K562 (cell line): ENCODE data around the gene DCAF11. TPM values are rescaled to one million over a fixed set of nuclear protein-coding genes. Genes with fewer than 3 reads are reported as not detected.

Source experiments
- C11orf30 ChIP-seq: fragments of 450-650 bp; IDR thresholded peaks from 2 replicates; pipeline ENCODE4 v1.6.1; 2016; ENCODE audit warnings: low read depth, mild to moderate bottlenecking
- CHD2 ChIP-seq: IDR thresholded peaks from 2 replicates; pipeline ENCODE4 v1.6.1; 2011; ENCODE audit warnings: low read depth, low read length
- CREB3L1 ChIP-seq: fragments of 450-650 bp; IDR thresholded peaks from 2 replicates; pipeline ENCODE4 v1.6.1; 2014; ENCODE audit warnings: low read depth, mild to moderate bottlenecking, moderate library complexity, borderline replicate concordance
- CSDE1 ChIP-seq, 2 experiments: fragments of 450-650 bp; IDR thresholded peaks; 2 replicates each; pipeline ENCODE4 v1.6.1; 2016; ENCODE audit warnings: mild to moderate bottlenecking in 1 of 2
- EWSR1 ChIP-seq: fragments of 450-650 bp; IDR thresholded peaks from 2 replicates; pipeline ENCODE4 v1.6.1; 2018; ENCODE audit warnings: borderline replicate concordance, mild to moderate bottlenecking, low read depth, moderate library complexity; ENCODE audit not compliant: partially characterized antibody
- KAT2B ChIP-seq: IDR thresholded peaks from one replicate; pipeline ENCODE4 v1.6.1; 2012; ENCODE audit warnings: low read depth, mild to moderate bottlenecking, control low read depth, inconsistent platforms, low read length, moderate library complexity
- KDM1A ChIP-seq, 2 experiments: fragments of 450-650 bp; IDR thresholded peaks; 2 replicates each; pipeline ENCODE4 v1.6.1; 2016; ENCODE audit warnings: mild to moderate bottlenecking in 2 of 2
- NR2C2 ChIP-seq, 2 experiments: fragments of 200-800 bp in 1 of 2; sonication (Bioruptor generic) in 1 of 2; sonication (generic) in 1 of 2; formaldehyde crosslinking in 1 of 2; IDR thresholded peaks; 2 replicates each; pipeline versions ENCODE4 v1.6.1 to v1.8.0; 2016 to 2022; ENCODE audit warnings: mild to moderate bottlenecking in 1 of 2, missing compliant biosample characterization in 1 of 2, missing genetic modification characterization in 1 of 2, missing genetic modification reagents in 1 of 2
- NRF1 ChIP-seq, 2 experiments: fragments of 450-650 bp; IDR thresholded peaks in 1 of 2; conservative IDR thresholded peaks in 1 of 2; 2 replicates each; pipeline ENCODE4 v1.6.1; 2014; ENCODE audit warnings: mild to moderate bottlenecking in 2 of 2
- POLR2AphosphoS5 ChIP-seq: IDR thresholded peaks from 2 replicates; pipeline ENCODE4 v1.6.1; 2011; ENCODE audit warnings: mild to moderate bottlenecking, low read depth, low read length, moderate library complexity; ENCODE audit not compliant: control insufficient read depth, insufficient read depth
- PTRF ChIP-seq: fragments of 450-650 bp; IDR thresholded peaks from 2 replicates; pipeline ENCODE4 v1.6.1; 2016; ENCODE audit warnings: mild to moderate bottlenecking, missing genetic modification characterization, missing compliant biosample characterization
- TBP ChIP-seq: optimal IDR thresholded peaks from 2 replicates; pipeline ENCODE3; 2011; ENCODE audit warnings: low read depth, low read length, improper control_type of control experiment
- TCF7L2 ChIP-seq: fragments of 150-350 bp; IDR thresholded peaks from 2 replicates; pipeline ENCODE4 v1.6.1; 2016; ENCODE audit warnings: low read depth, mild to moderate bottlenecking, low read length, moderate library complexity
- TFAM ChIP-seq: fragments of 250-450 bp; sonication (Bioruptor Pico); conservative IDR thresholded peaks from 2 replicates; pipeline ENCODE4 v1.5.0; 2021; ENCODE audit warnings: mild to moderate bottlenecking, moderate library complexity
- ZNF217 ChIP-seq: sonication (generic); formaldehyde crosslinking; IDR thresholded peaks from 2 replicates; pipeline ENCODE4 v1.8.0; 2022; ENCODE audit warnings: mild to moderate bottlenecking, missing genetic modification reagents
- ZNF280A ChIP-seq: fragments of 450-650 bp; IDR thresholded peaks from 2 replicates; pipeline ENCODE4 v1.6.1; 2018; ENCODE audit warnings: mild to moderate bottlenecking, low read depth; ENCODE audit not compliant: partially characterized antibody
- ZNF324 ChIP-seq: fragments of 250-450 bp; sonication (Bioruptor Pico); IDR thresholded peaks from 2 replicates; pipeline ENCODE4 v1.4.0; 2020; ENCODE audit warnings: mild to moderate bottlenecking
- ZNF445 ChIP-seq: fragments of 250-450 bp; sonication (Bioruptor Pico); IDR thresholded peaks from 2 replicates; pipeline ENCODE4 v1.4.0; 2020; ENCODE audit warnings: low read depth, mild to moderate bottlenecking, moderate library complexity
- ZNF695 ChIP-seq: fragments of 450-650 bp; formaldehyde crosslinking; IDR thresholded peaks from 2 replicates; pipeline ENCODE4 v1.4.0; 2020; ENCODE audit warnings: mild to moderate bottlenecking, moderate library complexity
- ZNF740 ChIP-seq, 3 experiments: fragments of 200-800 bp in 1 of 3; sonication (Bioruptor generic) in 1 of 3; sonication (generic) in 1 of 3; formaldehyde crosslinking in 1 of 3; IDR thresholded peaks; 2 replicates each; pipeline versions ENCODE4 v1.6.1 to v1.8.0; 2016 to 2022; ENCODE audit warnings: mild to moderate bottlenecking in 2 of 3, missing compliant biosample characterization in 2 of 3, missing genetic modification characterization in 2 of 3, missing genetic modification reagents in 1 of 3
- polyA plus RNA-seq, 8 experiments: library from polyadenylated mRNA; depleted of rRNA in 4 of 8; stranded (reverse) in 5 of 8; unstranded in 3 of 8; fragments of >200 nt; fragmentation: Nextera tagmentation in 2 of 8; fragmentation: Illumina TruSeq in 1 of 8; extraction: Ambion mirVana in 2 of 8; extraction: Trizol in 1 of 8; gene quantifications; 2 replicates each; pipeline versions ENCODE4 v1.2.1 to v1.2.3, GENCODE V29; 2011 to 2014; ENCODE audit warnings: inconsistent platforms in 1 of 8, missing spikeins in 1 of 8
- total RNA-seq, 7 experiments: library from RNA; depleted of rRNA in 6 of 7; stranded (reverse); fragments of >200 nt in 6 of 7; fragmentation: Illumina TruSeq in 2 of 7; extraction: Trizol in 2 of 7; gene quantifications; 2 replicates each; pipeline versions ENCODE4 v1.2.1 to v1.2.3, GENCODE V29; 2011 to 2021; ENCODE audit warnings: low replicate concordance in 1 of 7
- TF ChIP-seq, protein P1 (sequence below): fragments of 250-450 bp; sonication (Bioruptor Pico); IDR thresholded peaks from 2 replicates; pipeline ENCODE4 v1.4.0; 2020; ENCODE audit warnings: borderline replicate concordance

DCAF11 gene
- total and polyA plus RNA-seq, 9 of the 15 experiments (the other 6 are each of a cell fraction or from before 2014, with no cell fraction given) = 8.5 to 46.2 (median 36.4) TPM

DNA sequence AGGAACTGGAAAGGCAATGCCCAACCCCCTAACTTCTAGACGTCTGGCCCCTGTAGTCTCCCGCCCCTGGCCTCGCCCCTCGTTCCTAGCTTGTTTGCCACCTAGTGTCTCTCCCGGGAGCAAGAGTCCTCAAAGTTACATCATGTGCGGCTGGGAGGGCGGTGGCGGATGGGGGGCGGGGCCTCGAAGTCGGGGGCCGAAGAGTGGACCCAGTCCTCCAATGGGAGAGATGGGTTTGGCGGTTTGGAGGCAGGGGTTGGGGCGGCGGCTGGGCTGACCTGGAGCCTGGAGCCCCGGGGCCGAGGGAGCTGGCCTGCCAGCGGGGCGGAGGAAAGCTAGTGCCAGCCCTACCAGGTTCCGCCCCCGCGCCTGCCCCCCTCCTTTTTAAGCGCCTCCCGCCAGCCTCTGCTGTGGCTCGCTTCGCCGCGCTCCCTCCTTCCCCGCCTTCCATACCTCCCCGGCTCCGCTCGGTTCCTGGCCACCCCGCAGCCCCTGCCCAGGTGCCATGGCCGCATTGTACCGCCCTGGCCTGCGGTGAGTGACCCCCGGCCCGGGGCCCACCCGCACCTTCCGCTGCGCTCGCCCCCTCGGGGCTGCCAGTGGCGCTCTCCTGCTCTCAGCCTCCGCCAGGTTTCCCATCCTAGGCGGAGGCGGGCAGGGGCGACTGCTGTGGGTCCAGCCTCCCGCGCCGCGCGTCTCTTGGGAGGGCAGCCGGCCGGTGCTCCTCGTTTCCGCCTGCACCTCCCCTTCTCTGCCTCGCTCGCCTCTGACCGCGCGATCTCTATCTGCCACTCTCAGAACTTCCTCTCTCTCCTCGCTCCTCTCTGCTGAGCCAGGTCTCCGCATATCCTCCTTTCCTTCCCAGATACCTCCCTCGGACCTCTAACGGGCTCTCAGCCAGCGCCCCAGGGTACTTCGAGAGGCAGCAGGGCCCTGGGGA lies 20.4 kb upstream of the DCAF11 start, which contains the start of gene PCK2 (continued):
- TF ChIP-seq CREB3L1 (no peak), TFAM (CRISPR knock-in tag) (no peak), TCF7L2 (no peak), ZNF217 (no peak), TBP (peak; percentile 64), ZNF324 (CRISPR knock-in tag) (no peak), CHD2 (no peak), NRF1 (conservative IDR thresholded peaks at IDR 0.05 in 1 of 2, IDR thresholded peaks at IDR 0.05 in 1 of 2) (peak; percentile 46 to 50; a peak in 3 of 4 replicates), EWSR1 (no peak), NR2C2 (CRISPR knock-in tag; IDR thresholded peaks at IDR 0.05) (no peak), NR2C2 (tag; IDR thresholded peaks at IDR 0.05) (no peak; the same call in 1 of the 2 replicates), KDM1A (IDR thresholded peaks at IDR 0.05) (no peak), ZNF695 (no peak), C11orf30 (no peak), ZNF280A (no peak), PTRF (tag) (no peak), POLR2AphosphoS5 (peak; percentile 50; the same call in 1 of the 2 replicates), KAT2B (no peak), ZNF445 (no peak), CSDE1 (IDR thresholded peaks at IDR 0.05) (no peak), ZNF740 (CRISPR knock-in tag; IDR thresholded peaks at IDR 0.05) (no peak), ZNF740 (tag; IDR thresholded peaks at IDR 0.05) (no peak)
- TF ChIP-seq, protein P1, sequence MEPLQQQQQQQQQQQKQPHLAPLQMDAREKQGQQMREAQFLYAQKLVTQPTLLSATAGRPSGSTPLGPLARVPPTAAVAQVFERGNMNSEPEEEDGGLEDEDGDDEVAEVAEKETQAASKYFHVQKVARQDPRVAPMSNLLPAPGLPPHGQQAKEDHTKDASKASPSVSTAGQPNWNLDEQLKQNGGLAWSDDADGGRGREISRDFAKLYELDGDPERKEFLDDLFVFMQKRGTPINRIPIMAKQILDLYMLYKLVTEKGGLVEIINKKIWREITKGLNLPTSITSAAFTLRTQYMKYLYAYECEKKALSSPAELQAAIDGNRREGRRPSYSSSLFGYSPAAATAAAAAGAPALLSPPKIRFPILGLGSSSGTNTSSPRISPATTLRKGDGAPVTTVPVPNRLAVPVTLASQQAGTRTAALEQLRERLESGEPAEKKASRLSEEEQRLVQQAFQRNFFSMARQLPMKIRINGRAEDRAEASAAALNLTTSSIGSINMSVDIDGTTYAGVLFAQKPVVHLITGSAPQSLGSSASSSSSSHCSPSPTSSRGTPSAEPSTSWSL (CRISPR knock-in tag) = no peak
